Activated gamma-delta T cell treated with anti-CD3 and anti-CD28 coated beads, Interleukin-2, amount 50 U/mL, for 16 hours (primary cell): ENCODE measurements around the gene TSPAN7.

Source experiments
- DNase-seq: peaks from one replicate; pipeline ENCODE4 v3.0.0-alpha.2; 2020; ENCODE audit warnings: low read depth

The TSPAN7 gene

GRCh38 chrX:38649221-38649620 is 87.9 kb downstream of the TSPAN7 start:
- no peak for DNase-seq

GRCh38 chrX:38649674-38650647 is 88.6 kb downstream of the TSPAN7 start:
- DNase-seq, result no peak

- DNase-seq, result no peak
These were observed 90.6 kb downstream of the TSPAN7 start for GRCh38 chrX:38651625-38652601.

GRCh38 chrX:38652934-38653442 is 91.6 kb downstream of the TSPAN7 start:
- DNase-seq, result no peak

- DNase-seq, result no peak
These were observed 93.0 kb downstream of the TSPAN7 start for GRCh38 chrX:38654302-38654701.

- no peak for DNase-seq
These were observed 95.1 kb downstream of the TSPAN7 start for GRCh38 chrX:38656350-38656915.

GRCh38 chrX:38657562-38657961 is 96.2 kb downstream of the TSPAN7 start:
- DNase-seq, result no peak

- DNase-seq, result no peak
These were observed 99.2 kb downstream of the TSPAN7 start for GRCh38 chrX:38660395-38661102.

- no peak for DNase-seq
These were observed 99.7 kb downstream of the TSPAN7 start for GRCh38 chrX:38661103-38661441.

GRCh38 chrX:38661561-38661960 is 100.2 kb downstream of the TSPAN7 start:
- no peak for DNase-seq

GRCh38 chrX:38662640-38663039 is 101.3 kb downstream of the TSPAN7 start:
- no peak for DNase-seq

- no peak for DNase-seq
These were observed 102.9 kb downstream of the TSPAN7 start for GRCh38 chrX:38664285-38664684.

GRCh38 chrX:38666909-38667308 is 105.6 kb downstream of the TSPAN7 start:
- no peak for DNase-seq

GRCh38 chrX:38668771-38669170 is 107.4 kb downstream of the TSPAN7 start:
- DNase-seq, result no peak

- no peak for DNase-seq
These were observed 108.1 kb downstream of the TSPAN7 start for GRCh38 chrX:38669428-38669827.

- DNase-seq, result no peak
These were observed 111.3 kb downstream of the TSPAN7 start for GRCh38 chrX:38672646-38673045.

GRCh38 chrX:38675856-38676255 is 114.5 kb downstream of the TSPAN7 start:
- no peak for DNase-seq

- no peak for DNase-seq
These were observed 116.8 kb downstream of the TSPAN7 start for GRCh38 chrX:38678183-38678582.

- no peak for DNase-seq
These were observed 117.5 kb downstream of the TSPAN7 start for GRCh38 chrX:38678821-38679220.

- no peak for DNase-seq
These were observed 118.4 kb downstream of the TSPAN7 start for GRCh38 chrX:38679695-38680094.

- no peak for DNase-seq
These were observed 120.8 kb downstream of the TSPAN7 start for GRCh38 chrX:38682095-38682494.

GRCh38 chrX:38692961-38693360 is 131.6 kb downstream of the TSPAN7 start:
- DNase-seq, result no peak
